ENCODE results near the gene GPR78. TPM values are rescaled to one million over a fixed set of nuclear protein-coding genes. Genes with fewer than 3 reads are reported as not detected.
A peak's percentile ranks its signal among the peaks of the same experiment; 100 is the strongest.

Gene GPR78
- total and polyA plus RNA-seq, 2 of the 8 experiments (the other 6 are each of a cell fraction or from before 2014, with no cell fraction given): 1.0 to 3.0 TPM

DNA sequence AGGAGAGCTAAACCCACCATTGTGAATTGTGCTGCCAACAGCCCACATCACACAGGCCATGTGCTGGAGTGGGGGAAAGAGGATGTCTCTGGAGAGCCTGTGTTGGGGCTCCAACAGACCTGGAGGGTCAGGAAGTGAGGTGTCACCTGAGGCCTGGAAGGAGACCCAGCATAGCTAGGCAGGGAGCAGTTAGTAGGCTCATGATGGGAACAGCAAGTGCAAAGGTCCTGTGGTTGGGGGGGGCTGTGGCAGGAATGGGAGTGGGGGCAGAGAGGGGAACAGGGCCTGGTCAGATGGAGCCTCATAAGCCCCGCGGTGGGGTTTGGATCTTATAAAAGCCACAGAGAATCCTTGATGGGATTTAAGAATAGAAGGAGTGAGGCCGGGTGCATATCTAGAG lies 35.9 kb upstream of the GPR78 start:
- Histone ChIP-seq H3K4me3 (ENCODE audit: extremely low read depth in 1 of 4, insufficient read depth in 2 of 4, low read depth in 3 of 4, low read length in 4 of 4) (no peak overlapping the region), H4K91ac (replicated peaks; ENCODE audit: insufficient read length, low read length) (no peak overlapping the region), H3K27me3 (replicated peaks in 1 of 4; ENCODE audit: control insufficient read depth in 3 of 4, extremely low read depth in 1 of 4, insufficient read depth in 3 of 4, low read length in 3 of 4) (no peaks in the 10 kb centered on the region; a peak in 2 of 7 replicates), H3K56ac (replicated peaks; ENCODE audit: insufficient read length, low read depth, low read length) (no peak overlapping the region), H2AFZ (ENCODE audit: low read length) (no peak overlapping the region), H3K36me3 (ENCODE audit: control insufficient read depth in 2 of 4, insufficient read depth in 4 of 4, low read length in 3 of 4) (no peaks in the 10 kb centered on the region), H3K18ac (ENCODE audit: extremely low read depth, low read length) (no peak overlapping the region), H2AK5ac (ENCODE audit: low read depth, low read length) (no peak overlapping the region), H2BK120ac (replicated peaks; ENCODE audit: low read depth, low read length) (no peak overlapping the region), H3K23me2 (ENCODE audit: low read depth, low read length) (no peaks in the 10 kb centered on the region), H3K9ac (replicated peaks in 1 of 4; ENCODE audit: extremely low read depth in 1 of 4, low read depth in 3 of 4, low read length in 3 of 4) (no peak overlapping the region), H4K20me1 (replicated peaks in 1 of 2; ENCODE audit: control insufficient read depth in 1 of 2, insufficient read depth in 2 of 2, low read length in 2 of 2) (no peaks in the 10 kb centered on the region), H2BK5ac (ENCODE audit: low read depth, low read length) (peak overlapping the region; percentile 66; the same call in 1 of the 2 replicates), H3K27ac (ENCODE audit: low read depth, low read length) (no peak overlapping the region), H4K8ac (ENCODE audit: extremely low read depth, insufficient read depth, low read length) (no peak overlapping the region), H3K4me2 (ENCODE audit: insufficient read depth in 1 of 2, low read depth in 2 of 2, low read length in 2 of 2) (no peak overlapping the region), H3K23ac (ENCODE audit: insufficient read length) (no peak overlapping the region), H3K79me2 (ENCODE audit: control insufficient read depth in 1 of 2, insufficient read depth in 2 of 2, low read length in 2 of 2) (no peaks in the 10 kb centered on the region), H3K4me1 (replicated peaks in 1 of 4; ENCODE audit: control insufficient read depth in 3 of 4, insufficient read depth in 4 of 4, low read length in 3 of 4) (peaks cover 0 to 15% (median 3%) of the 10 kb centered on the region in 4 experiments; a peak in 4 of 7 replicates), H2BK20ac (ENCODE audit: low read length) (0 out of 2 replicates have a peak overlapping the region, but pooled peaks have one; percentile 61), H3K14ac (ENCODE audit: insufficient read length) (no peak overlapping the region), H3K4ac (replicated peaks; ENCODE audit: insufficient read length, low read depth, low read length) (no peak overlapping the region), H2BK12ac (ENCODE audit: low read depth, low read length) (0 out of 2 replicates have a peak overlapping the region, but pooled peaks have one; percentile 27), H3K9me3 (ENCODE audit: insufficient read depth in 2 of 2, low read depth in 1 of 2, low read length in 1 of 2) (no peaks in the 10 kb centered on the region), H3K79me1 (ENCODE audit: low read depth, low read length) (no peaks in the 10 kb centered on the region), H2BK15ac (ENCODE audit: low read length) (no peak overlapping the region), H4K5ac (ENCODE audit: insufficient read length, low read depth, low read length) (no peak overlapping the region)
- ChIA-PET CTCF (ENCODE audit: partially characterized antibody) (interaction anchor here (0.9 to 14.7 kb wide), 7 partner anchors 9 to 74 kb away, joined by 3 to 237 read pairs (median 4); partner anchors contain the start of gene CPZ), POLR2A (ENCODE audit: partially characterized antibody) (interaction anchor here (1.4 kb wide), 1 partner anchor 79 kb away, joined by 4 read pairs; no protein-coding TSS in a partner anchor)
- FAIRE-seq (no peak), DNase-seq (ENCODE audit: low read depth in 1 of 2, low spot score in 2 of 2) (no peak)
- TF ChIP-seq KDM1A (IDR thresholded peaks at IDR 0.05; ENCODE audit: borderline replicate concordance, low read length) (peak; percentile 57; the same call in 1 of the 2 replicates), FOSL1 (IDR thresholded peaks at IDR 0.05; ENCODE audit: insufficient read depth, low read depth, low read length) (no peak)
- 98% methylated on average over 3 of the region's 3 CpGs; no CpG with 5 or more reads in 1 of the 2 experiments for WGBS, 2 experiments (ENCODE audit: extremely low coverage in 1 of 2, insufficient coverage in 1 of 2, insufficient read length in 1 of 2, insufficient replicate concordance in 2 of 2, low coverage in 1 of 2, low lambda C conversion rate in 2 of 2, missing lambda C conversion rate in 1 of 2)

Measured in H1 (cell line).